ENCODE measurements around the gene SPEF1. TPM values are rescaled to one million over a fixed set of nuclear protein-coding genes. Genes with fewer than 3 reads are reported as not detected.

SPEF1 gene
- total RNA-seq, 3 donors from 2014 or later = 0.33 to 0.88 TPM; not detected in 1

GRCh38 chr20:3740615-3741301, 40.5 kb downstream of the SPEF1 start:
- Histone ChIP-seq H3K4me1 (peaks cover 0 to 6% of the 10 kb centered on the region in 2 donors), H3K9me3 (no peaks in the 10 kb centered on the region), H3K27ac (peak overlapping the region in 1 of 2 donors; percentile 84), H3K36me3 (no peaks in the 10 kb centered on the region), H3K27me3 (no peaks in the 10 kb centered on the region), H3K4me3 (no peak overlapping the region)
- intact Hi-C loops (cut with DNase I; ENCODE audit: low total_unique reads) = no loop called here
- no peak for TF ChIP-seq POLR2A (IDR thresholded peaks at IDR 0.05)
- no peak for TF ChIP-seq POLR2AphosphoS5 (IDR thresholded peaks at IDR 0.05)
- no peak for TF ChIP-seq CTCF (IDR thresholded peaks at IDR 0.05)
- DNase-seq (ENCODE audit: low spot score in 2 of 2) = no peak

GRCh38 chr20:3739926-3740451, 41.3 kb downstream of the SPEF1 start:
- Histone ChIP-seq H3K27ac (peak overlapping the region; percentile 14 to 84), H3K4me1 (peaks cover 0 to 6% of the 10 kb centered on the region in 2 donors), H3K9me3 (no peaks in the 10 kb centered on the region), H3K4me3 (no peak overlapping the region), H3K27me3 (no peaks in the 10 kb centered on the region), H3K36me3 (no peaks in the 10 kb centered on the region)
- DNase-seq (ENCODE audit: low spot score in 2 of 2) = no peak
- TF ChIP-seq POLR2AphosphoS5 (IDR thresholded peaks at IDR 0.05) = no peak
- no peak for TF ChIP-seq POLR2A (IDR thresholded peaks at IDR 0.05)
- TF ChIP-seq CTCF (IDR thresholded peaks at IDR 0.05) = no peak
- intact Hi-C loops (cut with DNase I; ENCODE audit: low total_unique reads) = no loop called here

GRCh38 chr20:3739054-3739925, 42.0 kb downstream of the SPEF1 start:
- peaks cover 0 to 6% of the 10 kb centered on the region in 2 donors for H3K4me1 ChIP-seq
- H3K27ac ChIP-seq = peak overlapping the region; percentile 14 to 84
- intact Hi-C loops (cut with DNase I; ENCODE audit: low total_unique reads) = no loop called here
- DNase-seq (ENCODE audit: low spot score in 2 of 2) = no peak
- no peak overlapping the region for H3K4me3 ChIP-seq
- no peaks in the 10 kb centered on the region for H3K36me3 ChIP-seq
- TF ChIP-seq POLR2AphosphoS5 (IDR thresholded peaks at IDR 0.05) (no peak), POLR2A (IDR thresholded peaks at IDR 0.05) (no peak)
- no peaks in the 10 kb centered on the region for H3K27me3 ChIP-seq
- no peaks in the 10 kb centered on the region for H3K9me3 ChIP-seq

GRCh38 chr20:3738111-3739053, 42.9 kb downstream of the SPEF1 start:
- peaks cover 0 to 3% of the 10 kb centered on the region in 2 donors for H3K27me3 ChIP-seq
- DNase-seq (ENCODE audit: low spot score in 2 of 2) = no peak
- H3K4me3 ChIP-seq = no peak overlapping the region
- H3K9me3 ChIP-seq = no peaks in the 10 kb centered on the region
- peak overlapping the region in 1 of 2 donors; percentile 55 for H3K27ac ChIP-seq
- intact Hi-C loops (cut with DNase I; ENCODE audit: low total_unique reads) = no loop called here
- no peak for TF ChIP-seq POLR2AphosphoS5 (IDR thresholded peaks at IDR 0.05)
- no peak for TF ChIP-seq CTCF (IDR thresholded peaks at IDR 0.05)
- no peak for TF ChIP-seq POLR2A (IDR thresholded peaks at IDR 0.05)
- H3K36me3 ChIP-seq = no peaks in the 10 kb centered on the region
- H3K4me1 ChIP-seq = peaks cover 0 to 6% of the 10 kb centered on the region in 2 donors

- Histone ChIP-seq H3K4me3 (no peak overlapping the region), H3K4me1 (peaks cover 0 to 6% of the 10 kb centered on the region in 2 donors), H3K27me3 (peaks cover 0 to 9% of the 10 kb centered on the region in 2 donors), H3K27ac (no peak overlapping the region), H3K9me3 (no peaks in the 10 kb centered on the region), H3K36me3 (no peaks in the 10 kb centered on the region)
- no peak for TF ChIP-seq POLR2AphosphoS5 (IDR thresholded peaks at IDR 0.05)
- no peak for TF ChIP-seq CTCF (IDR thresholded peaks at IDR 0.05)
- TF ChIP-seq POLR2A (IDR thresholded peaks at IDR 0.05) = no peak
- DNase-seq (ENCODE audit: low spot score in 2 of 2) = no peak
- intact Hi-C loops (cut with DNase I; ENCODE audit: low total_unique reads) = no loop called here
These were observed 45.5 kb downstream of the SPEF1 start for GRCh38 chr20:3735768-3736167.

Data from breast epithelium (tissue), 4 donors.